ENCODE results near the gene TMEM30A.

TMEM30A gene

DNA sequence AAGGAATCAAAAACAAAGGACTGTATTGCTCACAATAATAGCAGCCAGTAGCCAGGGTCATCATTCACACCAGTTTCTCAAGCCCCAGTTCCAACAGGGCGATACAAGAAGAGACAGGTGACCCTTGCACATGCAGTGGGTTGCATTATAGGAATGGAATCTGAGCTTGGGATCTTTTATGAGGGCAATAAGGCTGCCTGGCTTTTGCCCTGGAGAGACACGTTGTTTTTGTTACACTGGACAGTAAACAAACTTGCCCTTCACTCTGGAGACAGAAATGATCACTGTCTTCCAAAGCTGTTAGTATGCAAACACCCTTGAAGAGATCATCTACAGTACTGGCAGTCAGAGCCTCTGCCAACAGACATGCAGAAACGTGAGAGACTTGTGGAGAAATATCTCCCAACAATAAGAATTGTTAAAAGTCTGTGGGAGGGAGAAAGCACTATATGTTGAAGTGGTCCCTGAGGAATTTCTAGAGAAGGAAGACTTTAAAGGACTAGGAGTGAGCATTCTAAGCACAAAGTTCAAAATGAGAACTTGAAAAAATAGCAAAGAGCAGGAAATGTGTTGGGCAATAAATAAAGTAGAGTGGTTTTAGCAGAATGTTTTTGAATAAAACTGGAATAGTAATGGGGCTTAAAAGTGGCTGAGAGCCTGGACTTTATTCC is 72.5 kb downstream of the TMEM30A start:
- no peak for DNase-seq

DNA sequence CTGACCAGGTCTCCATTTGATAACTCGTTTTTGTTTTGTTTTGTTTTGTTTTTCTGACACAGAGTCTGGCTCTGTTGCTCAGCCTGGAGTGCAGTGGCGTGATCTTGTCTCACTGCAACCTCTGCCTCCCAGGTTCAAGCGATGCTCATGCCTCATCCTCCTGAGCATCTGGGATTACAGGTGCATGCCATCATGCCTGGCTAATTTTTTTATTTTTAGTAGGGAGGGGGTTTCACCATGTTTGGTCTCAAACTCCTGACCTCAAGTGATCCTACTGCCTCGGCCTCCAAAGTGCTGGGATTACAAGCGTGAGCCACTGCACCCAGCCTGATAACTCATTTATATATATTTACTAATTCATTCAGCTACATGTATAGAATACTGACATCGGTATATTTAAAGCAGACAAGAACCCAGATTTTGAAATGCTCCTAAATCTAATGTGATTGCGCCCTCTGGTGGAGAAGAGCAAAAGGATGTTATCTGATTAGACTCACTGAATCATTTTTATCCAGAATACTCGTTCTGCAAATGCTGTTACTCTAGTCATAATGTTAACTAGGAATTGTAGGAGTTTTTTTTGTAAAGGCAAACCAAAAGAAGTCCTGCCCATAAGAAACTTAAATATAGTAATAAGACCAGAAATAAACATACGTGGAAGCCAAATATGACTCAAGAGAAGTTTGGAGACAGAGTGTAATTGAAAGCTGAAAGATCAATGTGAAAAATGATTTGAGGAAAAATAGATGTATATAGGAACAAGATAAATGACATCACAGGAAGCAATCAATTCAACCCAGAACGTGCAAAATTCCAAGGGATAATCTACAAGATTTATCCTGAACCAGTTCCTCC is 73.5 kb downstream of the TMEM30A start:
- peak in 1 of 2 donors; percentile 66 for DNase-seq

DNA sequence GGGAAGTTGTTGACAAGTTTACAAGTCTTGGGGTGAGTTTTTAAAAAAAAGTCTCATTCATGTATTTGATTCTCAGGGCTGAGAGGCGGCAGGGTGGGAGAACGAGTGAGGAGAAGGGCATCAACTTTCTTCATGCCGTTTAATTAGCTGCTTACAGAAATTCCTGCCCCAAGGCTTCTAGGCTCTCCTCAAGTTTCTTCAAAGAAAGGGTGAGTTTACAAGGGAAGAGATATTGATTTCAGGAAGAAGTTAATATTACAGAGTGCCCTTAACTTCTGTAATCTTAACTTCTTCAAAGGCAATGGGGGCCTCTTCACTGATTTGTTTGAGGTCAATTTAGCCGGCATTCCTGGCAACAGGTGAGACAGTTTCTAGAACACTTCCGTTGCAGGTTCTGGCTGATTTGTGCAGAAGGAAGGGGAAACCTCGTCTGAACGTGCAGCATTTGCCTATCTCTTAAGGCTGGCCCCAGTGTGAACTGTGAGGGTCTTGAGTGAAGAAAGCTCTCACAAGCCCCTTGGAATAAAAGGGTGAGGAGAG is 75.3 kb downstream of the TMEM30A start:
- DNase-seq = no peak

DNA sequence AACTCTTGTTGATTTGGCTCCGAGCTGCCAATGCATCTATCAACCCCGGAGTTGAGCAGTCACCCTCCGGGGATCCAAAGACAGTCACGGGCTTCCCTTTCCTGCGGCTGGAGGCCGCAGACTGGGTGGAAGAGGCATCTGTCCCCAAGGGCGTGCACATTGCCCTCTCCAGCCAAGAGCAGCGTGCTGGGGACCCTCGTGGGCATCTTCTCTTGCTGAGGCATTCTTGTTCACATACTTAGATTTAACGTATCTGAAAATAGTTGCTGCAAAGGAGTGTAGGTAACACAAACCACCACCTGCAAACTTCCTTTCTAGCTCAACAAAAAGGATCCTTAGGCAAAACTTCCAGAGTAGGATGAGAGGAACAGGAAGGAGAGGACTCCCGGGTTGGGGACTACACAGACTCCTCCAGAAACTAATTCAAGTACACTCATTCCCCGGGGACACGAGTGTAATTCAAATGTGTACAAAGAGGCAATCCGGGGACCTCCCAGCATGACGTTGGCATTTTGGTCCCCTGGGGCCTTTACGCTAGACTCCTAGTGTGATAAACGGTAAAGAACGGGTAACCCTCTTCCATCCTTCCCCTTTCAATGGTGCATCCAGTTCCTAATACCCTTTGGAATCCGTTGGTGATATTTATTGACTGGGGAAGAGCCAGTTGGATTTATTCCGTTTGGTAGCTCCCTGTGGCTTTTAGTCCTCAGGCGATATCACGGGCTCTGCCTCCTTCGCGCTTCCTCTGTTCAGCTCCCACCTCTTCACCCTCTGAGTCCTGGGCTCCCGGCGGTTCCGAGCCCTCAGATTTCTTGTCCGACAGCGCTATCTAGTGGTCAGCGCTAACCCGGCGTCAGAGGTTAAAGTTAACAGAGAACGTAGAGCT is 76.1 kb downstream of the TMEM30A start:
- peak; percentile 78 to 80 for DNase-seq

DNA sequence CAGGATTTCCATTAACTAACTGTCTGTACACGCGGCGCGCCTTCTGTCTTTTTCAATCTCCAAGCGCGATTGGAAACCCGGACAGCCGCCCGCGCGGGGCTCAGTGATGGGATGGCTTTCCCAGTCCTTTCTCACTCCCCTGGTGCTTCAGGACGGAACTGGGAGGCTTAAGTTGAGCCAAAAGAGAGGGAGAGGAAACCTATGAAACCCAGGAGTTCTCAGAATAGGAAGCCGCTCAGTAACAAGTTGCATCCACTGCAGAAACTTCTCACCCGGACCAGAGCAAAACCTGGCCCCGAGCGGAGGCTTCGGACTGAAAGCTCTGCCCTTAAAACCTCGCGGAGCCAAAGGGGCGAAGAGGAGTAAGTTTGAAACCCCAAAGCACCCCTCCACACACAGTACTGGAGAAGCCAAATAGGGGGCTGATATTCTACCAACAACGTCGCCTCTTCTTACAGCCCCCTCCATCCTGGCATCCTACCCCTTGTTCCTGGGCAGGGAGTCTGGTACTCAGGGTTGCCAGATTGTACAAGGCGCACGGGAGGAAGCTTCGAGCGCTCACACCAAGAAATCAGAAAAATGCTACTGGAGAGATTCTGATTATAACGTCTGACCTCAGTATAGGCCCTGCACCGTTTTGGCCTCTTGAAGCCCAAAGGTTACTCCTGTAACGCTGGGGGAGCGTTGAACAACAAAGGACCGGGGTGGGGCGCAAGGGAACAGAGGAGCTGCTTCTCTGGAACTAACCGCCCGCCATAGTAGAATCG is 77.8 kb downstream of the TMEM30A start:
- no peak for DNase-seq

DNA sequence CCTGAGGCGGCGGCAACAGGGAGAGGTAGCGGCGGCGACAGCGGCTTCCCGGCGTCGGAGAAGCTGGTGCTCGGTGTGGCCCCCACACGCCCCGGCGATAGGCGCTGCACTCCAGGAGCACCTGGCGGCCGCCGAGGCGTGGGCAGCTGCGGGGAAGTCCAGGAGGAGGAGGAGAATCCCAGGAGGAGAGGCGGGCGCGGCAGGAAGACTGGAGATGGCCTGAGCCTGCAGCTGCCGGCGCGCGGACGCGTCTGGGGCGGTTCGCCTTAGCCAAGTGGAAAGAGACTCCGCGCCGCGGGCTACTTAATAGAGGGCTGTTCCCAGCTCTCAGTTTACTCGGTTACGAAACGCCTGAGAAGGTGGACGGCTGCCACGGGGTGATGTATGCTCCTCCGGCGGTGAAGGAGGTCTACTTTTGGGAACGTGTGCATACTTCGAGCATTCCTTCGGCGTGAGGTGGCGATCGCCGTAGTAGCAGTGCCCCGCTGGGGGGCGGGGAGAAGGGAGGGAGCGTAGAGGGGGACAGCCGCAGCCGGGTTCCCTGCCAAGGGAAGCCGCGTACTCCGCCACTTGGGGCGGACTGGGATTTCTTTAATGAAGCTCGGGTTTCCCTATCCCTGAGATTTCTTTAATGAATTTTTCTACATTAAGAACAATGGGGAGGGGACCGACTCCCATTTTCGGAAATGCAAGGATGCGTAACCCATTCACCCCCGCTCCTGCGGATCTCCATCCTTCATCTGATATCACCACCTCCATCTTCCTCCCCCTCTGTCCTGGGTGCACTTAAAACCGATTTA is 78.6 kb downstream of the TMEM30A start, which contains the start of gene COL12A1:
Gene COL12A1, minus strand, starts transcription at position 278 of the 800 bp plus-strand sequence. CDS start 3,261 bp downstream, outside the sequence.
- DNase-seq = no peak

DNA sequence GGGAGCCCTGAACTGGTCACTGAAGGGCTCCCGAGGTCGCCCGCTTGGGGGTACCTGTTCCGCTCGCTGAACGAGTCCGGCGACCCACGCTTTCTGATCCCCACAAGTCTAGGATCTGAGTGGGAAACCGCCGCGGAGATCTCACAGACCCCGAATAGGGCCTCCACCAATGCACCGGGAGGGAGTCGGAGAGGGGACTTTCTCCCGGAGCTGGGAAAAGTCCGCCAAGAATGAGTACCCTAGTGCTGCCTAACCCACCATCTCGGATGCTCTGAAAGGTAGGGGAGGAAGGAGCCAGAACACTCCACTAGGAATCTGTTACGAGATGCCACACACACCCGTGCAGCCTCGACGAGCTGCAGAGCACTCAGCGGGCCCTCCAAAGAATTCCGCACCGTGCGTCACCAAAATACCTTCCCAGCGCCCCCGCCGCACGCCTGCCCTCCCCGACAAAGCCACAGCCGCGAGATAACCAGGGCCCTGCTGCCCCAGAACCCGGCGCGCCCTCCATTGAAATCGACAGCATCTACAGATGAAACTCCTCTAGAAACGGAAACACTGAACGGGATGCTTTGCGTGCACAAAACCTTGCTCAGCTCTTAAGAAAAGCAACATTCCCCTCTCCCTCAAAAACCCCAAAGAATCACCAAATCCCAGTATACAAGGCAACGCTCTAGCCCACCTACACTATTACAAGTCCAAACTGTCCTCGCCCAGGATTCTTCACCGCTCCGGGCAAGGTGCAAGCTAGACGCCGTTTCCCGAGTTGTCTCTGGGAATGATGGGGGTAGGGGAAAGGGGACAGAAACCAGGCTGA is 79.4 kb downstream of the TMEM30A start:
- no peak for DNase-seq

DNA sequence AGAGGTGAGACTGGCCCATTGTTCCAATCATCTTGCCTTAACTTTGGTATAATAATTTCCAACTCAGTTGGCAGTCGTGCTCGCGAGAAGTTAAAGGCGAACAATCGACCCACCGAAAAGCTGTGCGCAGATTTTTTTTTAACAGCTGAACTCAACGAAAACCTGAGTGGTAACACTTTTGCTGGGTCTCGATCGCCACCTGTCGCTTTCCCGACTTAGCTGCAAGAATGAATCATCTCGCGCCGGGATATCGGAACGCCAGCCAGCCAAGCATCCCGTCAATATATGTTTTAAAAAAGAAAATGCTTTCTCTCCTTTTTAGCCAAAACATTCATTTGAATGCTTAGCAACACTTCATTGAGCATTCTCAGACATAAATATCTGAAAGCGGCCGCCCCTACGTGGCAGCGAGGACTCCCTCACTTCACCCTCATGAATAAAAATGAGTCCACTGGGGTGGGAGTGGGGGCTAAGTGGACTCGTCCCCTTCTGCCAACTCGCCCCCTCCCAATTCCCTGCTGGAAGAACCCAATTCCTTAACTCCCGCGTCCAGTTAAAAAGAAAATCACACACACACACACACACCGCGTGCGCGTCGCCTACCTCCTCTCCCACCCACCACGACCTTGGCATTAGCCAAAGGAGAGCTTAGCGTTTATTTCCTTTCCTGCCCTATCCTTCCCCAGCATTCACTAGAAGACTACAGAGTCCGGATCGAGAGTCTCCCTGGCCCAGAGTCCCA is 80.2 kb downstream of the TMEM30A start:
- DNase-seq = peak in 1 of 2 donors; percentile 14

DNA sequence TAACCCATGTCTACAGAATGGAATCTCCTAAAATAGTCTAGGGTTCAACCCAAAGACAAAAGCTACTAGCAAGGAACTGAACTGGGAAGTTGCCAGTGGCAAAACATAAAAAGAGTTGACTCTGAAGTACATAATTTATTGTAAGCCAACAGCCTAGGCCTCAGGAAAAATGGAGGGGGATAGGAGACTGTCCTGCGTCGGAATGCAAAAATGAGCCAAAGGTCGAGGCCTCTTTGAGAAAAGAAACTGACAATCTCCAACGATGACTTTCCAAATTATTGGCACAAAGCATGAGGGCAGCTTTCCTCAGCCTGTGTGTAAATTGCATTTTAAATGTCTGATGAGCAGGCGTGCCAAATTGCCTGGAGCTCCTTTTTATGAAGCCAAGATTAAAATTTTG is 80.9 kb downstream of the TMEM30A start:
- no peak for DNase-seq

Measured in CD4-positive, alpha-beta T cell treated with Interleukin-4 for 1 hour (primary cell).